GM18870 (cell line): Measurements from ENCODE around the gene MCTP1.

Experiments used
- ATAC-seq: cut with Tn5 transposase; IDR thresholded peaks from one replicate; pipeline ENCODE4 v1.9.1; 2021; ENCODE audit warnings: moderate library complexity; ENCODE audit not compliant: unreplicated experiment

Gene MCTP1

DNA sequence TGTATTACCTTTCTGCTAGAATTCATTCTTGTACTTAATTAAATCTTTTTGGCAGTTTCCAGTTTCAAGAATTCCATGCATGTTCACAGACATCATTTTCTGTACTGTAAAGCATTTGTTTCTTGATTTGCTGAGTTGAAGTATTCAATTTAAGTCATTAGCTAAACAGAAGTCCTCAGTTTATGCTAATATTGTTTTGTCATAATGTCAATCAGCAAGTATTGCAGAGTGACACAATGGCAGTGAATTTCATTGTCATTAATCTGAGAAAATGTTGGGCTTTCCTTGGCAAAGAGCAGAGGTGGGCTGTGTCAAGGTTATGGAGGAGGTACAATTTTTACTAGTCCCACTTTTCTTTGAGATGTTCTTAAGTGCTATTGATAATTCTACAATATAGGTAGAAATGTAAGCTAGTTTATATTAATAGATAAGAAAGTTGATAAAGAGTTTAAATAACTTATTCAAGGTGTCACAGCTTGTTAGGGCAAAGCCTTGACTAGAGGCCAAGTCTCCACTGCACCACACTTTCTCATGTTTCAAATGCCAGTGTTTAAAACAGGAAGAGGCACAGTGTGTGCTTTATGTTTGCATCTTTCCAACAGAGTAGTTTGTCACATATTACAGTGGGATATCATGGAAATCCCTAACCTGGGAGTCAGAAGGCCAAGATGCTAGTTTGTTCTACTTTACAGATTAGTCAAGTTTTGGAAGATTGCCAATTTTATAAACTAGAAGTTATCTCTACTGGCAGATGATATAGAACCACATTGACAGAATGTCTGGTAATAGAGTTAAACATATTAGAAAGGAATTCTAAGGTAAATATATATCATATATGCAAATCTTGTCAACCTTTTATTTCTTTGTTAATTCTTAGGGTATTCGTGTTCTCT lies 610.2 kb downstream of the MCTP1 start:
- ATAC-seq: no peak

DNA sequence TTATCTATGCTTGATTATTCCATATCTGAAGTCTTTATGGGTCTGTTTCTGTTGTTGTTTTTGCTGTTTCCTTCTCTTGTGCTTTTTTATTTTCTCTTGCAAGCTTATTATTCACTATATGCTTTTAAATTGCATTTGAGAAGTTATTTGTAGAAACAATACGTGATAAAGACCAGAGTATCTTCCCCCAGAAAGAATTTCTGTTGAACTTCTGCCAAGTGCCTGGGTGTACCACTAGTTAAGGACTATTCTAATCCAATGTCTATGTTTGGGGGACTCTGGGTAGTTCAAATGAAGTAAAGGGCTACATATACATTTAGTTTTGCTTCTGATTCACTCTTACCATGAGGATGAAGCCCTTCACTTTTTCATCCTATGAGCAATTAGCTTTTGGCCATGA lies 612.1 kb downstream of the MCTP1 start:
- no peak for ATAC-seq

DNA sequence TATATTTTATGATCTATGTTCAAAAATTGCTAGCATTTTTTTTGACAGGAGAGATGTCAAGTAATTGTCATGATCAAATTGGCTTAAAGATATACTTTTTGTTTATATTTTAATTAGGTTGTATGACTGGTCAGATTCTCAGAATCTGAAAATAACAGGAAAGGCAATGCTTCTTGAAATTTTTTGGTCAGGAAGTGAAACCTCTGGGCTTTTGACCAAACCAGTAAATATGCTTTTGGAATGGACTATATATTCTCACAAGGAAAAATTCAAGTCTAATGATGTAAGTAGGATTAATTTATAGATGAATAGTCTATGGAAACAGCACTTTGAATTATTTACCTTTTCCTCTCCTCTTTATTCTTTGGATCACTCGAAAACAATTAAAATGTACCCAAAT lies 614.2 kb downstream of the MCTP1 start:
- no peak for ATAC-seq

DNA sequence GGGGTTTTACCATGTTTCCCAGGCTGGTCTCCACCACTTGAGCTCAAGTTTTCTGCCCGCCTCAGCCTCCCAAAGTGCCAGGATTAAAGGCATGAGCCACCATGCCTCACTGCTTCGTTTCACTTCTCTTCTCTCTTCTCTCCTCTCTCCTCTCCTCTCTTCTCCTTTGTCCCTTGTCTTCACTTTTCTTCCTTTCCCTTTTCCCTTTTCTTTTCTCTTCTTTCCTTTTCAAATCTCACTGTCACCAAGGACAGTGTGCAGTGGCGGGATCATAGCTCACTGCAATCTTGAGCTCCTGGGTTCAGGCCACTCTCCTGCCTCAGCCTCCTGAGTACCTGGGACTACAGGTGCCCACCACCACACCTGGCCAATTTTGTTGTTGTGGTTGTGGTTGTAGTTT lies 617.0 kb downstream of the MCTP1 start:
- ATAC-seq: no peak

DNA sequence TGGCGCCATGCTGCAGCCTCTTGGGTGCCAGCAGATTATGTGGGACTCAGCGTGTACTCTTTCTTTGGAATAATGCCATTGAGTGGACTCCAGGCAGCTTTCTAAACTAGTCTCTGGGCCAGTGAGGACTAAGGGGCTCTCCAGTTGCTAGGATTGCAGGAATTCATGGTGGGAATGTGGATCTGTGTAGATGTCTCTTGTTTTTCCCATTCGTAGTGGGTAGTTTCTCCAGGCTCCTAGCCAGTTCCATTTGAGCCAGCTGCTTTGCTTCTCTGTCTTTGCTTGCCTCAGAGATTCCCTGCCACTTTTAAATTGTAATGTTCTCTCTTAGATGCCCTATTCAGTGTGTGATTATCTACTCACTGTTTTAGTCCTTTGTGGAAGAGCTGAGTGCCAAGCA lies 623.8 kb downstream of the MCTP1 start:
- ATAC-seq: no peak

DNA sequence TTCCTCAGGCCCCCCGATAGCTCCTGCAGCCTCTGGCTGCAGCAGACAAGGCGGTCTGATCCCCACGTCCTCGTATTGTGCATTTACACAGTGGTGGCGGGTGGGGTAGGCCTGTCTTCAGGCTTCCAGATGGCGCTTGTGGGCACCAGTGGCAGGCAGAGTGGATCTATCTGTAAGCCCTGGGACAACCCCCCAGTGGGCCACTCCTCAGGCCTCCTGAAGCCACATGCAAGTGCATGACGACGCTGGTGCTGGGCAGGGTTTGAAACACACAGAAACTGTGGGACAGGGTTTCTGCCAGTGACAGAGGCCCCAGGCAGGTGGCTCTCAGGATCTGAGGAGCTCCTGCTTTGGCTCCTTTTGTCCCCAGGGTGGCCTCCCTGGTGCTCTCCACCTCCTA lies 624.4 kb downstream of the MCTP1 start:
- no peak for ATAC-seq

DNA sequence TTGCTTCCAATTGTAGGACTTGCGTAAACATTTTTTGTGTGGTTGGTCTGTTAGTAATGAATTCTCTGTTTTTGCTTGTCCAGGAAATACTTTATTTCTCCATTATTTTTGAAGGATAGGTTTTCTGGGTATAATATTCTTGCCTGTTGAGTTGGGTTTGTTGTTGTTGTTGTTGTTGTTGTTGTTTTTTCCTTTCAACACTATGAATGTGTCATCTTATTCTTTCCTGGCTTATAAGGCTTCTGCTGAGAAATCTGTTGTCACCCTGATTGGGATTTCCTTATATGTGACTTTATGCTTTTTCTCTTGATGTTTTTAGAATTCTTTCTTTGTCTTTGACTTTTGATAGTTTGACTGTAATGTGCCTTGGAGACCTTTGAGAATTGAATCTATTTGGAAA lies 626.6 kb downstream of the MCTP1 start:
- ATAC-seq: no peak
